Upper lobe of right lung (tissue), 1 donor: Measurements from ENCODE around the gene MDH1B. TPM values are rescaled to one million over a fixed set of nuclear protein-coding genes. Genes with fewer than 3 reads are reported as not detected.
"Not testable (repeated sequence)": the region's sequence is repeated elsewhere in the genome, so short reads cannot be mapped to it uniquely, and the experiment has no call there.

Experiments
- ATAC-seq: fragments of 200-7000 bp; cut with Tn5 transposase; one replicate; pipeline ENCODE4 v1.9.1; 2020; ENCODE audit warnings: mild to moderate bottlenecking, moderate library complexity
- DNase-seq: peaks from one replicate; pipeline ENCODE4 v3.0.0-alpha.2; 2020
- H3K27ac ChIP-seq: fragments of 200-600 bp; one replicate; pipeline ENCODE4 v1.8.0; 2022
- H3K27me3 ChIP-seq: fragments of 200-600 bp; one replicate; pipeline ENCODE4 v1.8.0; 2022; ENCODE audit warnings: mild to moderate bottlenecking
- H3K36me3 ChIP-seq: fragments of 200-600 bp; one replicate; pipeline ENCODE4 v1.8.0; 2022
- H3K4me1 ChIP-seq: fragments of 200-600 bp; one replicate; pipeline ENCODE4 v1.8.0; 2022
- H3K4me3 ChIP-seq: fragments of 200-600 bp; one replicate; pipeline ENCODE4 v1.8.0; 2022; ENCODE audit warnings: mild to moderate bottlenecking
- H3K9me3 ChIP-seq: fragments of 200-600 bp; one replicate; pipeline ENCODE4 v1.8.0; 2022
- CTCF ChIP-seq: fragments of 200-600 bp; IDR thresholded peaks from one replicate; pipeline ENCODE4 v1.8.0; 2022; ENCODE audit warnings: antibody characterized with exemption
- intact Hi-C: fragments of 100-400 bp; cut with DNase I; formaldehyde crosslinking; loops from one replicate; pipeline ENCODE4 v1.11.0; 2022
- long read RNA-seq: library from polyadenylated mRNA; unstranded; transcript quantifications from one replicate; pipeline ENCODE4 v2.0.0, GENCODE V29; 2021
- total RNA-seq: library from RNA; stranded (reverse); fragmentation: NEBNext Ultra II Directional; extraction: Animal tissue kit (Norgen Biotek cat#: 25700); gene quantifications from one replicate; pipeline ENCODE4 v1.2.1, GENCODE V29; 2021
- donor health status: DM: no; HTN: yes; CAD: no; lungs with severe emphysema.

MDH1B gene
- 0.26 TPM for total RNA-seq
- long read RNA-seq, partial matches to known transcripts: 1 of 3 reads
- long read RNA-seq, other reads (novel, unspliced or antisense): 2 of 3 reads

GRCh38 chr2:206765242-206766056 is at the start of gene MDH1B, which contains the start of gene FASTKD2:
TSS of gene MDH1B (minus strand) at chr2:206765328. CDS start at chr2:206765271, 57 bp downstream.
TSS of gene FASTKD2 (plus strand) at chr2:206765606. CDS start at chr2:206766694, 1,088 bp downstream.
- Histone ChIP-seq H3K4me1 (peaks cover 4% of the 10 kb centered on the region), H3K27me3 (no peaks in the 10 kb centered on the region), H3K9me3 (no peaks in the 10 kb centered on the region), H3K36me3 (peaks cover 7% of the 10 kb centered on the region), H3K27ac (peak within 1 kb of the TSS; percentile 93), H3K4me3 (peak within 1 kb of the TSS; percentile 88)
- ATAC-seq: peak; percentile 96
- TF ChIP-seq CTCF: no peak
- intact Hi-C loops: no loop called here
- peak; percentile 92 for DNase-seq

- Histone ChIP-seq H3K4me1 (no peaks in the 10 kb centered on the region), H3K27ac (no peak overlapping the region), H3K9me3 (no peaks in the 10 kb centered on the region), H3K27me3 (no peaks in the 10 kb centered on the region), H3K36me3 (no peaks in the 10 kb centered on the region), H3K4me3 (no peak overlapping the region)
- no peak for TF ChIP-seq CTCF
- intact Hi-C loops: loop anchor here (10.0 kb wide), 1 partner anchor 660 kb away; no protein-coding TSS in a partner anchor
- ATAC-seq (no peak), DNase-seq (no peak)
These were observed 49.4 kb upstream of the MDH1B start for GRCh38 chr2:206814498-206814897.

GRCh38 chr2:206812471-206812870 is 47.3 kb upstream of the MDH1B start:
- not testable (repeated sequence) for ATAC-seq, H3K4me1 ChIP-seq, H3K9me3 ChIP-seq, H3K36me3 ChIP-seq, H3K27ac ChIP-seq, H3K4me3 ChIP-seq, DNase-seq, H3K27me3 ChIP-seq
- intact Hi-C loops: loop anchor here (10.0 kb wide), 1 partner anchor 662 kb away; no protein-coding TSS in a partner anchor

GRCh38 chr2:206807624-206808023 is 42.5 kb upstream of the MDH1B start:
- ATAC-seq, intact Hi-C loops, H3K36me3 ChIP-seq, H3K4me3 ChIP-seq, DNase-seq, H3K27ac ChIP-seq, H3K4me1 ChIP-seq, H3K9me3 ChIP-seq, H3K27me3 ChIP-seq: not testable (repeated sequence)

GRCh38 chr2:206805887-206806607 is 40.9 kb upstream of the MDH1B start:
- intact Hi-C loops: no loop called here
- DNase-seq (no peak), ATAC-seq (no peak)
- Histone ChIP-seq H3K36me3 (no peaks in the 10 kb centered on the region), H3K9me3 (no peaks in the 10 kb centered on the region), H3K27me3 (no peaks in the 10 kb centered on the region), H3K4me3 (no peak overlapping the region), H3K4me1 (peaks cover under 1% of the 10 kb centered on the region), H3K27ac (no peak overlapping the region)
- no peak for TF ChIP-seq CTCF

GRCh38 chr2:206804326-206804725 is 39.2 kb upstream of the MDH1B start:
- Histone ChIP-seq H3K27me3 (no peaks in the 10 kb centered on the region), H3K4me3 (no peak overlapping the region), H3K9me3 (no peaks in the 10 kb centered on the region), H3K4me1 (peaks cover 6% of the 10 kb centered on the region), H3K36me3 (no peaks in the 10 kb centered on the region), H3K27ac (no peak overlapping the region)
- TF ChIP-seq CTCF: no peak
- no peak for ATAC-seq
- intact Hi-C loops: no loop called here
- DNase-seq: no peak
